HG03565 (cell line): Measurements from ENCODE around the gene CHST11.

ENCODE experiments used
- ATAC-seq: cut with Tn5 transposase; IDR thresholded peaks from one replicate; pipeline ENCODE4 v1.9.1; 2021; ENCODE audit warnings: mild to moderate bottlenecking, moderate library complexity; ENCODE audit not compliant: unreplicated experiment

CHST11 gene

GRCh38 chr12:104648756-104649155 lies 192.0 kb downstream of the CHST11 start:
- no peak for ATAC-seq

GRCh38 chr12:104649217-104649824 lies 192.6 kb downstream of the CHST11 start:
- no peak for ATAC-seq

- ATAC-seq: no peak
Observed at GRCh38 chr12:104649921-104650320, 193.2 kb downstream of the CHST11 start.

GRCh38 chr12:104650541-104650940 lies 193.8 kb downstream of the CHST11 start:
- ATAC-seq: no peak

- no peak for ATAC-seq
Observed at GRCh38 chr12:104651811-104652210, 195.1 kb downstream of the CHST11 start.

- no peak for ATAC-seq
Observed at GRCh38 chr12:104652358-104652757, 195.6 kb downstream of the CHST11 start.

GRCh38 chr12:104652910-104653309 lies 196.2 kb downstream of the CHST11 start:
- ATAC-seq: no peak

- ATAC-seq: no peak
Observed at GRCh38 chr12:104653730-104654664, 197.2 kb downstream of the CHST11 start.

- no peak for ATAC-seq
Observed at GRCh38 chr12:104654665-104655609, 198.2 kb downstream of the CHST11 start.

GRCh38 chr12:104656383-104656782 lies 199.6 kb downstream of the CHST11 start:
- no peak for ATAC-seq

- ATAC-seq: no peak
Observed at GRCh38 chr12:104656921-104657320, 200.2 kb downstream of the CHST11 start.

- ATAC-seq: no peak
Observed at GRCh38 chr12:104657726-104658484, 201.2 kb downstream of the CHST11 start.

GRCh38 chr12:104659058-104659457 lies 202.3 kb downstream of the CHST11 start:
- ATAC-seq: no peak

- no peak for ATAC-seq
Observed at GRCh38 chr12:104662203-104662602, 205.5 kb downstream of the CHST11 start.

GRCh38 chr12:104662908-104663307 lies 206.2 kb downstream of the CHST11 start:
- no peak for ATAC-seq

GRCh38 chr12:104664351-104664750 lies 207.6 kb downstream of the CHST11 start:
- ATAC-seq: no peak

- ATAC-seq: no peak
Observed at GRCh38 chr12:104665296-104665695, 208.5 kb downstream of the CHST11 start.

GRCh38 chr12:104667139-104667538 lies 210.4 kb downstream of the CHST11 start:
- ATAC-seq: no peak

- no peak for ATAC-seq
Observed at GRCh38 chr12:104668274-104668718, 211.5 kb downstream of the CHST11 start.

- no peak for ATAC-seq
Observed at GRCh38 chr12:104669089-104669721, 212.5 kb downstream of the CHST11 start.
